ENCODE results near the gene DCST1.

Gene DCST1

DNA sequence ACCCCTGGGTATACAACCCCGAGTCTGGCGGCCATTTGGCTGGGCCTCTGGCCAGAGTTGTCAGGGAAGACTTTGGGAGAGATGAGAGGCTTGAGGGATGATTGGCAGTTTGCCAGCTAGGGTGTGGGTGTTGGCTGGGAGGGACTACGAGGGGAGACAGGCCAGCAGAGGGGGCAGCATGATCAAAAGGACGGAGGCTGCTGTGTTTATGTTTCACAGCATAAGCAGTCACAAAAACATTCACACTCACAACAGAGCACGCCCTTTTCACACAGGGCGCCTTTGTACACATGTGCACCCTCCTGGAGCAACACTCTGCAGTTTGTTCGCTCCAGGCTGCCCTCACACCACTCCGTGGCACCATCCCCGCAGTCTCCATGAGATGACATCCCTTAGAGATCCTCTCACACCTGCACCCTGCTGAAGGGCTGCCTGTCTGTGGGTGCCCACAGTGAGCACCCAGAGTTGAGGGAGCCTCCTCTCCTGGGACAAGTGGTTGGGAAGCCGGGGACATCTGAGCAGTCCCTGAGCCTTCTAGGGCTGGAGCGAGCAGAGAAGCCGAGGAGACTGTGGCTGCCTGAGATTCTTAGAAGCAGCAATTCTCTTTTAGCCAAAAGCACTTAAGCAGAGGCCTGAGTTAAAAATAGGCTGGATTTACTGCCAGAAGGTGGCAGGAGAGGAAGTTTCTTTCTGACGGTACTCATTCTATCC lies 60.4 kb downstream of the DCST1 start:
- no peak for TF ChIP-seq TAF1 (IDR thresholded peaks at IDR 0.05; ENCODE audit: borderline replicate concordance, insufficient read depth, low read length)
- TF ChIP-seq POLR2AphosphoS5 (IDR thresholded peaks at IDR 0.05; ENCODE audit: low read depth, low read length), result no peak
- no peak for TF ChIP-seq SIN3A (IDR thresholded peaks at IDR 0.05; ENCODE audit: borderline replicate concordance, insufficient read depth, low read length)
- TF ChIP-seq FOXP2 (optimal IDR thresholded peaks at IDR 0.05; ENCODE audit: borderline replicate concordance, extremely low read depth, extremely low read length, insufficient read depth), result no peak

- TF ChIP-seq FOXP2 (optimal IDR thresholded peaks at IDR 0.05; ENCODE audit: borderline replicate concordance, extremely low read depth, extremely low read length, insufficient read depth) (no peak), SIN3A (IDR thresholded peaks at IDR 0.05; ENCODE audit: borderline replicate concordance, insufficient read depth, low read length) (no peak), TAF1 (IDR thresholded peaks at IDR 0.05; ENCODE audit: borderline replicate concordance, insufficient read depth, low read length) (no peak), REST (IDR thresholded peaks at IDR 0.05; ENCODE audit: insufficient read depth in 1 of 2, low read depth in 2 of 2, low read length in 2 of 2) (no peak), POLR2AphosphoS5 (IDR thresholded peaks at IDR 0.05; ENCODE audit: low read depth, low read length) (no peak)
Measured at GRCh38 chr1:155094622-155094948, 61.0 kb downstream of the DCST1 start.

- TF ChIP-seq REST (IDR thresholded peaks at IDR 0.05; ENCODE audit: insufficient read depth in 1 of 2, low read depth in 2 of 2, low read length in 2 of 2), result no peak
Measured at GRCh38 chr1:155099331-155099730, 65.7 kb downstream of the DCST1 start.

All from PFSK-1 (cell line).